SK-N-SH treated with all-trans-retinoic acid at 6 μM for 48 hours (cell line): ENCODE measurements around the gene TOPAZ1.

Experiments
- BACH2 ChIP-seq: fragments of 250-450 bp; sonication (Bioruptor Pico); IDR thresholded peaks from 2 replicates; pipeline ENCODE4 v1.9.0; 2021; ENCODE audit warnings: mild to moderate bottlenecking, borderline replicate concordance
- CSDC2 ChIP-seq: fragments of 250-450 bp; sonication (Bioruptor Pico); IDR thresholded peaks from 2 replicates; pipeline ENCODE4 v1.5.0; 2020; ENCODE audit warnings: mild to moderate bottlenecking, moderate library complexity
- SNAI2 ChIP-seq: fragments of 250-450 bp; sonication (Bioruptor Pico); IDR thresholded peaks from 2 replicates; pipeline ENCODE4 v1.5.0; 2020; ENCODE audit warnings: mild to moderate bottlenecking, moderate library complexity
- TCF4 ChIP-seq: fragments of 250-450 bp; sonication (Bioruptor Pico); IDR thresholded peaks from 2 replicates; pipeline ENCODE4 v1.8.0; 2021; ENCODE audit warnings: mild to moderate bottlenecking, moderate library complexity, borderline replicate concordance
- ZFP3 ChIP-seq: fragments of 250-450 bp; sonication (Bioruptor Pico); IDR thresholded peaks from 2 replicates; pipeline ENCODE4 v1.5.0; 2020; ENCODE audit warnings: mild to moderate bottlenecking, moderate library complexity
- ZFP30 ChIP-seq: fragments of 450-650 bp; formaldehyde crosslinking; IDR thresholded peaks from 2 replicates; pipeline ENCODE4 v1.5.0; 2022; ENCODE audit warnings: mild to moderate bottlenecking, moderate library complexity
- ZNF565 ChIP-seq: fragments of 450-650 bp; formaldehyde crosslinking; conservative IDR thresholded peaks from 2 replicates; pipeline ENCODE4 v1.5.0; 2020; ENCODE audit warnings: low read depth, mild to moderate bottlenecking, moderate library complexity
- ZNF70 ChIP-seq: fragments of 450-650 bp; formaldehyde crosslinking; IDR thresholded peaks from 2 replicates; pipeline ENCODE4 v1.5.0; 2020; ENCODE audit warnings: mild to moderate bottlenecking, moderate library complexity
- TF ChIP-seq, protein P1 (sequence below): fragments of 250-450 bp; sonication (Bioruptor Pico); IDR thresholded peaks from 2 replicates; pipeline ENCODE4 v1.5.1; 2020; ENCODE audit warnings: low read depth, mild to moderate bottlenecking, moderate library complexity
- TF ChIP-seq, protein P2 (sequence below): fragments of 250-450 bp; sonication (Bioruptor Pico); IDR thresholded peaks from 2 replicates; pipeline ENCODE4 v1.8.0; 2021; ENCODE audit warnings: low read depth, mild to moderate bottlenecking, moderate library complexity, borderline replicate concordance
- TF ChIP-seq, protein P3 (sequence below): fragments of 250-450 bp; sonication (Bioruptor Pico); IDR thresholded peaks from 2 replicates; pipeline ENCODE4 v1.5.0; 2020; ENCODE audit warnings: mild to moderate bottlenecking, moderate library complexity
- TF ChIP-seq, protein P4 (sequence below): fragments of 250-450 bp; sonication (Bioruptor Pico); IDR thresholded peaks from 2 replicates; pipeline ENCODE4 v1.5.1; 2021; ENCODE audit warnings: mild to moderate bottlenecking, moderate library complexity
- TF ChIP-seq, protein P5 (sequence below): fragments of 250-450 bp; sonication (Bioruptor Pico); IDR thresholded peaks from 2 replicates; pipeline ENCODE4 v1.8.0; 2020; ENCODE audit warnings: mild to moderate bottlenecking, moderate library complexity, borderline replicate concordance

DNA sequence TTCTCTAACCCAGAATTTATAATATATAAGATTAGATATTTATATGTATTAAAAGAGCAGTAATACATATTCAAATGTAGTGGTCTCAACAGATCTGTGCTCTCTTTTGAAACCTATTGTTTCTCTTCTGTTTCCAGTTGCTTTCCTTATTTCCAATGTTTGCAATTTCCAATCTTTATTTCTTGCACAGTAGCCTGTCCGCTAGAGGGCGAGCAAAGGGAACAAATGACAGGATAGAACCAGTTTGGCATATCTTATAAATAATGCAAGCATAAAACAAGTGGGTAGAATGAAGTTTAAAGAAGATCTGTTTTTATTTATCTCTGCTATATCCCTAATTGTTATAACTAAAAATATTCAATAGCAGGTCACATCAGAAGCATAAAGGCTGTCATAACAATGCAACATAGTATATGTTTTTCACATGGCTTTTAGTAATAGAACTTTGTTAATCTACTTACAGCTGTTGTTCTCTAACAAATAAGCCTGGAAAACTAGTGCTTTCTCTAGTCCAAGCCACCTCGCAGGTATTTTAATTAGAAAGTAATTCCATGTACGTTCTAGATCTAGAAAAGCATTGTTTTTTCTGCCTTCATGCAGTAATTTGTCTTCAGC, 81.8 kb downstream of the TOPAZ1 start:
- TF ChIP-seq ZFP30 (CRISPR knock-in tag) = no peak
- TF ChIP-seq, protein P1, sequence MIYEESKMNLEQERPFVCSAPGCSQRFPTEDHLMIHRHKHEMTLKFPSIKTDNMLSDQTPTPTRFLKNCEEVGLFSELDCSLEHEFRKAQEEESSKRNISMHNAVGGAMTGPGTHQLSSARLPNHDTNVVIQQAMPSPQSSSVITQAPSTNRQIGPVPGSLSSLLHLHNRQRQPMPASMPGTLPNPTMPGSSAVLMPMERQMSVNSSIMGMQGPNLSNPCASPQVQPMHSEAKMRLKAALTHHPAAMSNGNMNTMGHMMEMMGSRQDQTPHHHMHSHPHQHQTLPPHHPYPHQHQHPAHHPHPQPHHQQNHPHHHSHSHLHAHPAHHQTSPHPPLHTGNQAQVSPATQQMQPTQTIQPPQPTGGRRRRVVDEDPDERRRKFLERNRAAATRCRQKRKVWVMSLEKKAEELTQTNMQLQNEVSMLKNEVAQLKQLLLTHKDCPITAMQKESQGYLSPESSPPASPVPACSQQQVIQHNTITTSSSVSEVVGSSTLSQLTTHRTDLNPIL (CRISPR knock-in tag) = no peak
- TF ChIP-seq, protein P2, sequence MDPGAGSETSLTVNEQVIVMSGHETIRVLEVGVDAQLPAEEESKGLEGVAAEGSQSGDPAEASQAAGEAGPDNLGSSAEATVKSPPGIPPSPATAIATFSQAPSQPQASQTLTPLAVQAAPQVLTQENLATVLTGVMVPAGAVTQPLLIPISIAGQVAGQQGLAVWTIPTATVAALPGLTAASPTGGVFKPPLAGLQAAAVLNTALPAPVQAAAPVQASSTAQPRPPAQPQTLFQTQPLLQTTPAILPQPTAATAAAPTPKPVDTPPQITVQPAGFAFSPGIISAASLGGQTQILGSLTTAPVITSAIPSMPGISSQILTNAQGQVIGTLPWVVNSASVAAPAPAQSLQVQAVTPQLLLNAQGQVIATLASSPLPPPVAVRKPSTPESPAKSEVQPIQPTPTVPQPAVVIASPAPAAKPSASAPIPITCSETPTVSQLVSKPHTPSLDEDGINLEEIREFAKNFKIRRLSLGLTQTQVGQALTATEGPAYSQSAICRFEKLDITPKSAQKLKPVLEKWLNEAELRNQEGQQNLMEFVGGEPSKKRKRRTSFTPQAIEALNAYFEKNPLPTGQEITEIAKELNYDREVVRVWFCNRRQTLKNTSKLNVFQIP (CRISPR knock-in tag) = no peak
- TF ChIP-seq, protein P3, sequence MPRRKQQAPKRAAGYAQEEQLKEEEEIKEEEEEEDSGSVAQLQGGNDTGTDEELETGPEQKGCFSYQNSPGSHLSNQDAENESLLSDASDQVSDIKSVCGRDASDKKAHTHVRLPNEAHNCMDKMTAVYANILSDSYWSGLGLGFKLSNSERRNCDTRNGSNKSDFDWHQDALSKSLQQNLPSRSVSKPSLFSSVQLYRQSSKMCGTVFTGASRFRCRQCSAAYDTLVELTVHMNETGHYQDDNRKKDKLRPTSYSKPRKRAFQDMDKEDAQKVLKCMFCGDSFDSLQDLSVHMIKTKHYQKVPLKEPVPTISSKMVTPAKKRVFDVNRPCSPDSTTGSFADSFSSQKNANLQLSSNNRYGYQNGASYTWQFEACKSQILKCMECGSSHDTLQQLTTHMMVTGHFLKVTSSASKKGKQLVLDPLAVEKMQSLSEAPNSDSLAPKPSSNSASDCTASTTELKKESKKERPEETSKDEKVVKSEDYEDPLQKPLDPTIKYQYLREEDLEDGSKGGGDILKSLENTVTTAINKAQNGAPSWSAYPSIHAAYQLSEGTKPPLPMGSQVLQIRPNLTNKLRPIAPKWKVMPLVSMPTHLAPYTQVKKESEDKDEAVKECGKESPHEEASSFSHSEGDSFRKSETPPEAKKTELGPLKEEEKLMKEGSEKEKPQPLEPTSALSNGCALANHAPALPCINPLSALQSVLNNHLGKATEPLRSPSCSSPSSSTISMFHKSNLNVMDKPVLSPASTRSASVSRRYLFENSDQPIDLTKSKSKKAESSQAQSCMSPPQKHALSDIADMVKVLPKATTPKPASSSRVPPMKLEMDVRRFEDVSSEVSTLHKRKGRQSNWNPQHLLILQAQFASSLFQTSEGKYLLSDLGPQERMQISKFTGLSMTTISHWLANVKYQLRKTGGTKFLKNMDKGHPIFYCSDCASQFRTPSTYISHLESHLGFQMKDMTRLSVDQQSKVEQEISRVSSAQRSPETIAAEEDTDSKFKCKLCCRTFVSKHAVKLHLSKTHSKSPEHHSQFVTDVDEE (CRISPR knock-in tag) = no peak
- TF ChIP-seq, protein P4, sequence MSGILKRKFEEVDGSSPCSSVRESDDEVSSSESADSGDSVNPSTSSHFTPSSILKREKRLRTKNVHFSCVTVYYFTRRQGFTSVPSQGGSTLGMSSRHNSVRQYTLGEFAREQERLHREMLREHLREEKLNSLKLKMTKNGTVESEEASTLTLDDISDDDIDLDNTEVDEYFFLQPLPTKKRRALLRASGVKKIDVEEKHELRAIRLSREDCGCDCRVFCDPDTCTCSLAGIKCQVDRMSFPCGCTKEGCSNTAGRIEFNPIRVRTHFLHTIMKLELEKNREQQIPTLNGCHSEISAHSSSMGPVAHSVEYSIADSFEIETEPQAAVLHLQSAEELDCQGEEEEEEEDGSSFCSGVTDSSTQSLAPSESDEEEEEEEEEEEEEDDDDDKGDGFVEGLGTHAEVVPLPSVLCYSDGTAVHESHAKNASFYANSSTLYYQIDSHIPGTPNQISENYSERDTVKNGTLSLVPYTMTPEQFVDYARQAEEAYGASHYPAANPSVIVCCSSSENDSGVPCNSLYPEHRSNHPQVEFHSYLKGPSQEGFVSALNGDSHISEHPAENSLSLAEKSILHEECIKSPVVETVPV (CRISPR knock-in tag) = no peak
- TF ChIP-seq SNAI2 (CRISPR knock-in tag) = no peak
- no peak for TF ChIP-seq ZNF565 (CRISPR knock-in tag)
- TF ChIP-seq ZNF70 (CRISPR knock-in tag) = no peak
- TF ChIP-seq, protein P5, sequence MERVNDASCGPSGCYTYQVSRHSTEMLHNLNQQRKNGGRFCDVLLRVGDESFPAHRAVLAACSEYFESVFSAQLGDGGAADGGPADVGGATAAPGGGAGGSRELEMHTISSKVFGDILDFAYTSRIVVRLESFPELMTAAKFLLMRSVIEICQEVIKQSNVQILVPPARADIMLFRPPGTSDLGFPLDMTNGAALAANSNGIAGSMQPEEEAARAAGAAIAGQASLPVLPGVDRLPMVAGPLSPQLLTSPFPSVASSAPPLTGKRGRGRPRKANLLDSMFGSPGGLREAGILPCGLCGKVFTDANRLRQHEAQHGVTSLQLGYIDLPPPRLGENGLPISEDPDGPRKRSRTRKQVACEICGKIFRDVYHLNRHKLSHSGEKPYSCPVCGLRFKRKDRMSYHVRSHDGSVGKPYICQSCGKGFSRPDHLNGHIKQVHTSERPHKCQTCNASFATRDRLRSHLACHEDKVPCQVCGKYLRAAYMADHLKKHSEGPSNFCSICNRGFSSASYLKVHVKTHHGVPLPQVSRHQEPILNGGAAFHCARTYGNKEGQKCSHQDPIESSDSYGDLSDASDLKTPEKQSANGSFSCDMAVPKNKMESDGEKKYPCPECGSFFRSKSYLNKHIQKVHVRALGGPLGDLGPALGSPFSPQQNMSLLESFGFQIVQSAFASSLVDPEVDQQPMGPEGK (CRISPR knock-in tag) = no peak
- TF ChIP-seq BACH2 (CRISPR knock-in tag) = no peak
- TF ChIP-seq CSDC2 = no peak
- no peak for TF ChIP-seq ZFP3
- TF ChIP-seq TCF4 (CRISPR knock-in tag) = no peak
